Measurements from ENCODE around the gene PRPSAP2.

The PRPSAP2 gene

DNA sequence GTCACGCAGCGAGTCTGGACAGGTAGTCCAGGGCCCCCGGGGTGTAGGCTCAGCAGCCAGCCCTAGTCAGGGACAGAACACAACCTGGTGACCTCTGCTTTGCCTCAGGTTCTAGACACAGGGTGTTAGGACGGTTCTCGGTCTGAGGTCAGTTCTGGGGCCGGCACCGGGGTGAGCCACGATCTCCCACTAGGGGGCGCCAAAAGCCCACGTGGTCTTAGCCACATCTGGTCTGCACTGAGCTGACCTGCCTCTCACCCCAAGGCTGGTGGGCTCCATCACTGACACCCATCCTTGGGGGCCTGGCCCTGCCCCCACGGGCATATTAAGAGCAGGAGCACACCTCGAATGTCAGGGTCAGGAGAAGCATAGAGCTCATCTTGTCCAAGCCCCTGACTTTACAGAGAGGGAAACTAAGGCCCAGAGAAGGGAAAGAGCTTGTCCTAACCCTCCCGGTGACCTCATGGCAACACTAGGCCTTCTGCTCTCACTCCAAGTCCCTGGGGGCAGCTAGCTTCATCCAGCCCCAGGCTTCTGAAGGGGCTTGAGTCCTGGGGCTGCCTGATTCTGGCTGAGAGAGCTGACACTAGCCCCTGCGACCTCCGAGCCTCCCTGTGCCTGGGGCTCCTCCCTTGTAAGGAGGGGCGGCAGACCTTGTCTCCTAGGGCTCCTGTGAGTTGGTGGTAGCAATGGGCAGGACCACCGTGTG is 103.0 kb downstream of the PRPSAP2 start:
- in situ Hi-C loops (cut with MboI; ENCODE audit: low sequenced_read_pairs), result no loop called here

DNA sequence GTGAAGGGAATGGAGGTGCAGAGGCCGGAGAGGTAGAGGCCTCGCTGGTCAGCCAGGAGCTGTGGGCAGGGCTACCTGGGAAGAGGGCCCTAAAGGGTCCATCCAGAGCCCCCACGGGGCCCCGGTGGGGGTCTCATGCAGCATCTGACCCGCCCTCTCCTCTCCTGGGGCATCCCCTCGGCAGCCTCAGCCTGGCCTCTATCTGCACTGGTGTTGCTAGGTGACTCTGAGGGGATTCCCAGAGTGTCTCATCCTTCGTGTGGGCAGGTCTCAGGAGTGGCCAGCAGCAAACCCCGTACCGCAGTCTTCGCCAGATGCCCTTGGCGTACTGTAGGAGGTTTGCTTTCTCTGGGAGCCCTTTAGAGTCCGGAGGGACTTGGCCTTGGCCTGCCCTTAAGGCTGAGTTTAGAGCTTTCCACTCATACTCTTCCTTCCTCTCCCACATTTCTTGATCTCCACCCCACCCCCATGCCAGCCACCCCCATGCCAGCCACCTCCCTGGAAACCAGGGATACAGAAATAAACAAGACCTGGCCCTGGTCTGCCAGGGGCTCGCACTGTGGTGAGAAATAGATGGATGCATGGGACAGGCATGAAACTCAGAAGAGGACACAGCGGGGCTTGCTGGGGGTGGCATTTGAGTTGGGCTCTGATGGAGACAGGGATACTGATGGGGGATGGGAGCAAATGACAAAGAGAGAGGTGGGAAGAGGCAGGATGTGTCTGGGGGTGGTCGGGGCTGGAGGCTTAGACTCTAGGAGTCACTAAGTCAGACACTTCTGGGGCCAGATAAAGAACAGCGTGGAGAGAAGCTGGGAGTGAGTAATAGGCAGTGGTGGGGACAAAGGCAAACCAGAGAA is 103.9 kb downstream of the PRPSAP2 start:
- in situ Hi-C loops (cut with MboI; ENCODE audit: low sequenced_read_pairs), result no loop called here

DNA sequence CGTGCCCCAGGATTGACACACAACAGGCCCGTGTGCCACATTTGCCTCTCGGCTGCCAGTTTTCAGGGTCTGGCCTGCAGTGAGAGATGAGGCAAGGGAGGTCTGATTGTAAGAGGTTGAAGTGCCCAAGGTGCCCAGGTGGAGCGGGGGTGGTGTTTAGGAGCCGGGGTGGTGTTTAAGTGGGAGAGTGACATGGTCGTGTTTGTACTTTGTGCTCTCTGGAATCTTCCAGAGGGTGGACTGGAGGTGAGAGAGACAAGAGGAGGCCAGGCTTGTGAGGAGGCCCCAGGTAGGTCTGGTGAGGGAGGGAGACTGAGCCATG is 104.5 kb downstream of the PRPSAP2 start:
- in situ Hi-C loops (cut with MboI; ENCODE audit: low sequenced_read_pairs), result no loop called here

DNA sequence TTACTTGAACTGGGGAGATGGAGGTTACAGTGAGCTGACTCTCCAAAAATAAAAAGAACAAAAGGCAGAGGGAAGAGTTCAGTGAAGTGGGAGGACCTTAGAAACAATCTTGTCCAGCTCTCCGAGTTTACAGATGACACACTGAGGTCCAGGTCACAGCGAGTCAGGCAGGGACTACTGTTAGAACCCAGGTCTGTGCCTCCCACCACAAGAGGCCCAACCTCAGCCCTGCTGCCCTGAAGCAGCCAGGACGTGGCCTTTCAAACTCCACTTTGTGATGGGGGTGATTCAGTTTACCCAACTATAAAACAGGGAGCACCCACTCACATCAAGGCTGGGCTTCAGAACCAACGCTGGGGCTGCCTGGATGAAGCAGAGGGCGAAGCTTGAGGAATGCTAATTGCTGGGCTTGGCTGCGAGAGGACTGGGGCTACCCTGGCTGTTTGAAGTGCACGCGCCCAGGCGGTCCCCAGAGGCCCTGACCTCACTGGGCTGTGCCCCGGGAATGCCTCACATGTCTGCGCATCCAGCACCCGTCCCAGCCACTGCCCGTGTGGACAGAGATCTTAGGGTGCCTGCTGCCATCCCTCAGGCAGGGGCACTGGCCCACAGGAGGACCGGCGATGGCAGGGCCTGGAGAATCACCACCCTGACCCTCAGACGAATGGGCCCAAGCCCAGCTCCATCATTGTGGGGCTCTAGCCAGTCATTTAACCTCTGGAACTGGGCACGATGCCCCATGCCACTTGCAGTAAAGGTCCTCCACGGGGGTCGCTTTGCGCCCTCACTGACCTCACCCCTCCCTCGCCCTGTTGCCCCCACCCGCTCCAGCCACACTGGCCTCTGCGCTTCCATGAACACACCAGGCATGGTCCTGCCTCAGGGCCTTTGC is 105.4 kb downstream of the PRPSAP2 start:
- in situ Hi-C loops (cut with MboI; ENCODE audit: low sequenced_read_pairs), result no loop called here

DNA sequence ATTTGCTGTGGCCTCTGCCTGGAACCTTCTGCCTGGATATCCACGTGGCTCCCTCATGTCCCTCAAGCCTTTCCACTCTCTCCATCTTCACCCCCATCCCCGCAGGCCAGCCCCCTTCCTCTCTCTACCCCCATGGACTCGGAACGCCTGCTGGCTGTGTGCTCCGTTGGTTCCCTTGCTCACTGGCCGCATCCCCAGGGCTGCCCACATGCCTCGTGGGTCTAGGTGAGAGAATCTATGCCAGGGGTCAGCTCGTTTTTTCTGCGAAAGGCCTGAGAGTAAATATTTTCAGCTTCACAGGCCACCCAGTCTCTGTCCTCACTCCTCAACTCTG is 106.1 kb downstream of the PRPSAP2 start:
- in situ Hi-C loops (cut with MboI; ENCODE audit: low sequenced_read_pairs), result no loop called here

DNA sequence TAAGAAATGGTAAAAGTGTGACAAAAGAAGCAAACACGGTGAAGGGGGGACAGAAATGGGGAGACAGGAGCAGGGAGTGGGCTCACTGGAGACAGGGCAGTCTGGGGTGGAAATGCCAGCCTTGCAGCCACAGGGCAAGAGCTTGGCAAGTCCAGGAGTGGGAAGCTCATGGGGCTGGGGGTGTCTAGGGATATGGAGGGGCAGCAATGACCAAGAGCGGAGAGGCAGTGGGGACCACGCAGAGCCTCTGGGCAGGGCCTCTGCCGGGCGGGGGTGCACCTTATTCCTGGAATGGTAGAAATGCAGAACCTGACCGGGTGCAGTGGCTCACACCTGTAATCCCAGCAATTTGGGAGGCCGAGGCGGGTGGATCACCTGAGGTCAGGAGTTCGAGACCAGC is 106.6 kb downstream of the PRPSAP2 start:
- in situ Hi-C loops (cut with MboI; ENCODE audit: low sequenced_read_pairs), result no loop called here

DNA sequence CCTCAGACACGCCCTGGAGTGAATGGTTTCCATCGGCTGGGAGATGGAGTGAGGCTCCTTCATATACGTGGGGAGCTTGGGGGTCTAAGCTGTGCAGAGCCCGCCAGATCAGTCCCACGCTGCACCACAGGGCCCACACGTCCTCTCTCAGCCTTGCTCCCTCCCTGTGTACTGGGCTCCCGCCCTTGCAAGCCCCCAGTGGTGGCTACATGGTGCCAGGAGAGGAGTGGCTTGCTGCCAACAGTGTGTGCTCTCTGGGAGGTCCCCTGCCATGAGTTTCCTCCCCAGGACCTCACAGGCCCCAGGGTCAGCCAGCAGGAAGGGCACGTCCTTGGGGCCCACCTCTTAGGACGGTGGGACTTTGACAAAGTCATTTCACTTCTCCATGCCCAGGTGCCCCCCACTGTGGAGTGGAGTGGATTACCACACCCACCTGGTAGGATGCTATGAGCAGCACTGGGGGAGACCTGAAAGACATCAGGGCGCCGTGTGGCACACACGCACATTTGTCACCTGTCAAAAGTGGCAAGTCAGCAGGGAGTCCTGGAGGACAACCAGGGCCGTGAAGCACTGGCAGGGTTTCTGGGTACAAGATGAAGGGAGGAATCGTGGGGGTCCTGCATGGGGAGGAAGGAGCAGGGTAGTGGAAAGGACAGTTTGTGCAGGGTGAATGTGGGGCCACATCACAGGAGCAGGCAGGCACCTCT is 107.8 kb downstream of the PRPSAP2 start:
- in situ Hi-C loops (cut with MboI; ENCODE audit: low sequenced_read_pairs), result no loop called here

DNA sequence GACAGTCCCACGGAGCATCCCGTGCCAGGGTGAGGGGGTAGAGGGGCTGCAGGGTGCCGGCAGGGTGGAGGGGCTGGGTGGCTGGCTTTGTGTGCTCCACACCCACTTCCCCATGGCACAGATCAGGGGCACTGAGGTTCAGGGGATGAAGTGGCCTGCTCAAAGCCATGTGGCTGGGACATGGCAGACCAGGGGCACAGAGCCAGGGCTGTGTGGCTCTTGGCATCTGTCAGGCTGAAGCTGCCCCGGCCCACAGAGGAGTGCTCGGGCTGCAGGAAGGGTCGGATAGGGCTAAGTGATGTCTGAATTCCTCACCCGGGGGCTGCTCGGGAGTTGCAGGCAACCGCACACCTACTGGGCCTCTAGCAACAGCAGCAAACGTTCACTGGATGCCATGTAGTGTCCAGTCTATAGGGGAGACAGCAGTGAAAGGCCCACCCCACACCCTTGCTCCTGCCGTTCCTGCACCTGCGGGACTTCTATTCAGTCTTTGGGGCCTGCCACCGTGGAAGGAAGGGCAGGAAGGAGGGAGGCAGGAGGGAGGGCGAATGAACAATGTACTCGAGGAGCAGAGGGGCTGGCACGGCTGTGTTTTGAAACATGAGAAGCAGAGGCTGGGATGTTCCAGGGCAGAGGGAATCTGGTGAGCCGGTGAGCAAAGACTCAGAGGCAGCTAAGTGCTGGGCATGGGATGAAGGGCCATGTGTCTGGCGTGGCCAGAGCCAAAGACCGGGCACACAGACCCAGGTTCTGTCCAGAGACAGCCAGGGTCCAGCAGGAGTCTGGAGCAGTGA is 109.1 kb downstream of the PRPSAP2 start:
- in situ Hi-C loops (cut with MboI; ENCODE audit: low sequenced_read_pairs), result no loop called here

DNA sequence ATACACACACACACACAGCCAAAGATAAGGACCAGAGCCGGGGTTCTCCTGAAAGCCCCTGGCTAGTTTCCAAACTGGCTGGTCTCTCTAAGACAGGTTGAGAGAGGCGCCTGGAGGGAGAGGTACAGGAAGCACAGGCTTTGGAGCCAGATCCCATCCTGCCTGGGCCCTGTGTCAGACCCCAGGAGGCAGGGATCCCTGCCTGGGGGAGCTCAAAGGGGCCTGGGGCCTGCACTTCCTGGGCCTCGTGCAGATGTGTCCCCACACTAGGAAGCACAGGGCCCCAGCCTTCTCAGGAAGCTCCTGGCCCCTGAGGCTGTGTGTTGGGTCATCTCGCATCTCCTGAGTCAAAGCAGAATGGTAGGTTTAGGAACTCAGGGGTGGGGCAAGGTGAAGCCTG is 110.0 kb downstream of the PRPSAP2 start:
- in situ Hi-C loops (cut with MboI; ENCODE audit: low sequenced_read_pairs), result no loop called here

DNA sequence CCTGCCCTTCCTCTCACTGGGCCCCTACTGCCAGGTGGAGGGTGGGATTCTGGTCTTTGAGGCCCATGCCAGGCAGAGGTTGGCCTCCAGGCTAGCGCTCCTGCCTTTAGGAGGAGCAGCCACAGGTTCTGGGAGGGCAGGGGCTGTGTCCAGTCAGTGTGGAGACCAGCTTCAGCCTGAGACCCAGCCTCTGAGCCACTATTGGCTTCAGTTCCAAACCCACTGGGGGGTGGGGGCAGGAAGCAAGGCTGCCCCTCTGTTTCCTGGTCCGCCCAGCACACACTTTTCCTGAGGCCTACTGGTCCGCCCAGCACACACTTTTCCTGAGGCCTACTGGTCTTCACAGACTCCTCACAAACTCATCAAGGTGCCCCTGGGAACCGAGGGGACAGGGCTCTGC is 110.4 kb downstream of the PRPSAP2 start:
- in situ Hi-C loops (cut with MboI; ENCODE audit: low sequenced_read_pairs), result no loop called here

DNA sequence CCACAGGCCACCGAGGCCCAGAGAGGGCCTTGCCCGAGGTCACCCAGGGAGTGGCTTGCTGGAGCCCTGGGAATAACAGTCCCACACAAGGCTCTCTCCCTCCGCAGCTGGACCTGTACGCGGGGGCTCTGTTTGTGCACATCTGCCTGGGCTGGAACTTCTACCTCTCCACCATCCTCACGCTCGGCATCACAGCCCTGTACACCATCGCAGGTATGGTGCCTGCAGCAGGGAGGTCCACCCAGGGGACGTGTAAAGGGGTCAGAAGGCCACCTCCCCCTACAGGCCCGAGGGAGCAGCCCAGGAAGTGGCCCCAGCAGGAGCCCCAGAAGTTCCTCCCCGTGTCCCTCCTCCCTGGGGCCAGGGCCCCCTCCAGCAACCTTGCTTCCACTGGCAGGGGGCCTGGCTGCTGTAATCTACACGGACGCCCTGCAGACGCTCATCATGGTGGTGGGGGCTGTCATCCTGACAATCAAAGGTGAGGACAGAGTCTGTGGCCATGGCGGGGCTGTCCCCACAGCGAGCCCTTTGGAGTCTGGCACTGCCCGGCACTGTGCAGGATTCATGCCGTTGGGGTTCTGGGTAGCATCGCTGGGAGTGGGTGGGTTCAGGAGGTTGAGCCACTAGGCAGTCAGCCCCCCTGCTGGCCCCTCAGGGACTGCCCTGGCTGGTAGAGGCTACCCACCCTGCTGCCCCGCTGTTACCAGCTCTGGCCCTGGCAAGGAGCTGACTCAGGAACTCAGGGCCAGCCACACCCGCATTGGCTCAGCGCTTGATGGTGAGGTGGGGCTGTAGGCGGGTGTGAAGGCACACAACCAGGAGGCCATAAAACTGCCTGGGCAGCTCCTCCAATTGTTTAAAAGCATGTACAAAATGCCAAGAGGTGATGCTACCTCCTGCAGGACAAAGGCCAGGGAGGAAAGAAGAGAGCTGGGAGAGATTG is 111.3 kb downstream of the PRPSAP2 start:
- in situ Hi-C loops (cut with MboI; ENCODE audit: low sequenced_read_pairs), result no loop called here

DNA sequence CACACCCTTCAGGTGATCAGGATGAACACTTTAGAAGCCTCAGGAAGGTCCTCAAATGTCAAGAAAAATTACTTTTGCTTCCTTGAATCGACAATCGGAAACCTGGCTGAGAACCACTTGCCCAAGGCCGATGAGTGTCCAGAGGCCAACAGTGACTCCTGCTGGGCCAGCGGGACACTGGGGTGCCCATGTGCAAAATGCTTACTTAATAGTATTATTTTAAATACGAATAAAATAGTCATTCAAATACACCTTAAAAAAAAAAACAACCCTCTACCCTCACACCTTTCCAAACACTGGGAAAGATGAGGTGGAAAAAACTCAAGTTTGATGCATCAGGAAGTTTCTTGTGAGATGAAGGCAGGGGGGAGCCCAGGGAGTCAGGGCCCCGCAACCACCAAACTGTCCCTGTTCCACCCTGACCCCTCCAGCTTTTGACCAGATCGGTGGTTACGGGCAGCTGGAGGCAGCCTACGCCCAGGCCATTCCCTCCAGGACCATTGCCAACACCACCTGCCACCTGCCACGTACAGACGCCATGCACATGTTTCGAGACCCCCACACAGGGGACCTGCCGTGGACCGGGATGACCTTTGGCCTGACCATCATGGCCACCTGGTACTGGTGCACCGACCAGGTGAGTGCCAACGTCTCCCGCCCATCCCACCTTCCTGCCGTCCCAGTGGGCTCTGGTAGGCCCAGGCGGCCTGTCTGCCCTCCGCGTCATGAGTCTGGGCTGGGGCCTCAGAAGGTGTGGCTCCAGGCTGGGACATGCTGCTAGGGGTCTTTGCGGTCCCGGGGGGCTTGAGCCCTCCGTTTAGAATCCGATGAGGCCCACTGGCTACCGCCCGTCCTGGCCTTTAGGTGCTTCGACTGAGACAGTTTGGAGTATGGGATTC is 112.9 kb downstream of the PRPSAP2 start:
- in situ Hi-C loops (cut with MboI; ENCODE audit: low sequenced_read_pairs), result no loop called here

DNA sequence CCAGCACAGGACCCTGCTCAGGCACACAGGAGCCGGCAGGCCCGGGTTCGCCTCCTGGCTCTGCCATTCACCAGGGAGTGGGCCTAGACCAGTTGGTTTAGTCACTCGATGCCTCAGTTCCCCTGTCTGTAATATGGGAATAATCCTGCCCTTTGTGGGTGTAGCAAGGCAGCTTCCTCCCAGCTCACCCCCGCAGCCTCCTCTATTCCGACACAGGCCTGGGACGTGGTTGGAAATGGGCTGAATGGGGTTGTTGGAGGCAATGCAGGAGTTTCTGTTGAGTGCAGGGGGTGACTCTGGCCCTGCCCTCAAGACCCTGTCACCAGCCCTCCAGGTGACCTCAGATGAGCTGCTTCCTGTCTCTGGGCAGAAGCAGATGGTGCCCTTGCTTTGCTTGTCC is 113.9 kb downstream of the PRPSAP2 start:
- in situ Hi-C loops (cut with MboI; ENCODE audit: low sequenced_read_pairs), result no loop called here

DNA sequence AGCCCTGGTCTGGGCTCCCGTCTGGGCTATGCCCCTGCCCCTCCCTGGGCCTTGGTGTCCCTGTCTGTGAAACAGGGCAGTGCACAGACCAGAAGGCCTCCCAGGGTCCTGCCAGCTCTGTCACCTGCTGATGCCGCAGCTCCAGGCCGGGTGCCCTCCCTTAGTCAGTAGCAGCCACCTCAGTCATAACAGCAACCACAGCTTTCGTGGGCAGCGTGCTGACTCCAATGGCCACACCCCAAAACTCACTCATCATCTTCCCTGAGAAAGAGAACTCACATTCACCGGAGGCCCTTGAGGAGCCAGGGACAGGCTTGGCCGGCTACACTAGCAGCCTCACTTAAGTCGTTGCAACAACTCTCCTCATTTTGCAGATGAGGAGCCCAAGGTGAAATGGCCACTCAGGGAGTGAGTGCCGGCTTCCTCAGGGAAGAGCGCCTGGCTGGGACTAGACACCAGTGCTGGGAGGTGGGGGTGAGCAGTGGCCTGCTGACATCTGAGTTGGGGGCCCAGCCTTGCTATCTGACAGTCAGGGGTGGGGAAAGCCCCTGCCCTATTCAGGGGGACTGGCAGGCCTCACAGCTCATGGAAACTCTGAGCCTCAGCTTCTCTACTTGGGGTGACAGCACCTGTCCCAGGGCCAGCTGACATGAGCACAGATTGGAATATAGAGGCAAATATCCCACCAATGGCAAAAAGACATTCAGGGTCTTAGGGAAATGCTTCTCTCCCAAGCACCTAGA is 116.6 kb downstream of the PRPSAP2 start:
- in situ Hi-C loops (cut with MboI; ENCODE audit: low sequenced_read_pairs), result no loop called here

DNA sequence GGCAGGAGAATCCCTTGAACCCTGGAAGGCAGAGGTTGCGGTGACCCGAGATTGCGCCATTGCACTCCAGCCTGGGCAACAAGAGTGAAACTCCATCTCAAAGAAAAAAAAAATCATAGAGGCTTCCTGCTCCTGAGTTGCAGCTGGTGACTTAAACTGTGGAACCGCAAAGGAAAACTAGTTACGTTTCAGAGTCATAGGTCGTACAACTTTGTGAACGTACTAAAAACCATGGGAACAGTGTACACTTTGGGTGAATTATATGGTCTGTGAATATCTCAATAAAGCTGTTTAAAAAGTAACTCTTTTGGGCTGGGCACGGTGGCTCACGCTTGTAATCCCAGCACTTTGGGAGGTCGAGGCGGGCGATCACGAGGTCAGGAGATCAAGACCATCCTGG is 117.7 kb downstream of the PRPSAP2 start:
- in situ Hi-C loops (cut with MboI; ENCODE audit: low sequenced_read_pairs), result no loop called here

DNA sequence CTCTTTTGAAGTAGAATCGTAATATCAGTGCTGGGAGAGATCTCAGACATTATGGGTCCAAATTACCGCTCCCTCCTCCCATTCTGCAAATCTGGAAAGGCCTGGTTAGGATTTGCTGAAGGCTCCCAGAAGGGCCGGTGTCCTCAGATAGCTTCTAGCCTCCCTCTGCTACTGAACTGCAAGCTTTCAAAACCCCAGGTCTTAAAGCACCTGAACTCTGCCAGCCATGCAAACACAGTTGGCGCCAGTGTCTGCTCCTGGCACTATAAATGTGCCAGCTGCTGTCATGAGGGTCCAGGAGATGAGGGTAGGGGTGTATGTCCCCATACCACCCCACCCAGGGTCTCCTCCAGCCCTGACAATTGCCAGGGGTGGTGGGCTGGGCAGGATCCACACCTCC is 118.3 kb downstream of the PRPSAP2 start:
- in situ Hi-C loops (cut with MboI; ENCODE audit: low sequenced_read_pairs), result no loop called here

DNA sequence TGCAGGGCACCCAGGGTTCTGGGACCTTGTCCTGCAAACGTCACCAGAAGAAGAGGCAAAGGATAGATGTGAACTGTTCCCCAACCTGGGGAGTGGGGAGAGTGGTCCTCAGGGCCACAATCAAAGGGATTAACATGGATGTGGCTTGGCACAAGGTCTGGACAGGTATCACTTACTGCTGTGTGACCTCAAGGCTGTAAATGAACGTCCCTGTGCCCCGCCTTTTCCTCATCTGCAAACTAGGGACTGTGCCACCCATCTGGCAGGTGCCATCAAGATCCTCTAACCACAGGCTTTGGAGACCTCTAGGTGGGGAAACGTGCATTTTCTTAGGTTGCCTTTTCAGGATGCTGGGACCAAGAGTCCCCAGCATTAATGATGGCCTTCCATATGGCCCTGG is 119.1 kb downstream of the PRPSAP2 start:
- in situ Hi-C loops (cut with MboI; ENCODE audit: low sequenced_read_pairs), result no loop called here

DNA sequence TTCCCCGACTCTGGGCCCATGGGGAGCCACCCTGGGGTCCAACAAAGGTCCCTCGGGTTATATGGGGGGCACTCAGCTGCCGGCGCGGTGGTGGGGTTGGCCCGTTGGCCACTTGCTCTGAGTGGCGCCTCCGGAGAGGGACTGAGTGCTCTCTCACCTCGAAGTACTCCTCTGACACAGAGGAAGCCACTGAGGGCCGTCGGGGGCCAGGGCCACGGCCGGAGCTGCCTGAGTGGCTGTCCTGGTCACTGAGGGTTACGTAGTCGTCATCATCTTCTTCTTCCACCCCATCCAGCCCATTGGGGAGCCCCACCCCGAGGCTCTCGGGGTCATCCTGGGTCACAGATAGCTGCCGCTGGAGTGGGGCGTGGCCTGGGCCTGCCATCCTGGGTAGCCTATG is 119.7 kb downstream of the PRPSAP2 start:
- in situ Hi-C loops (cut with MboI; ENCODE audit: low sequenced_read_pairs), result no loop called here

All from HL-60/S4 treated with retinoic acid at 250 ng/mL for 4 days and 3 days (cell line).